GM21515 (cell line): ENCODE measurements around the gene NBAS.

Source experiments
- ATAC-seq: cut with Tn5 transposase; IDR thresholded peaks from one replicate; pipeline ENCODE4 v1.9.1; 2021; ENCODE audit not compliant: unreplicated experiment

The NBAS gene

DNA sequence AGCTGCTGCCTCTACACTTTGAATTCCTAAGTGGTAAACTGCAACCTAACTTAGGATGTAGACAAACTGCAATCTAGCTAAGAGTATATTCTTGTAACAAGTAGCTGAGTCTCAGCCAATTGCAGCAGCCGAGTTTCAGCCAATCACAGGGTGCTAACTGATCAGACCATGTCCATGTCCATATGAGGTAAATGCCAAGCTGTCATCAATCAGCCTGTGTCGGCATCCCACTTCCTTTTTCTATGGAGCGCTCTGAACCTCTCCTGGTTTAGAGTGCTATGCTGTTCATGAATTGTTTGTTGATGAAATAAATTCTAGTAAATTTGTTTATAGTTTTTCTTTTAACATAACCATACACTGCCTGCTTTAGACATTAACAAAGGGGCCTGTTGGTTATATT, 408.8 kb downstream of the NBAS start:
- ATAC-seq, result no peak

DNA sequence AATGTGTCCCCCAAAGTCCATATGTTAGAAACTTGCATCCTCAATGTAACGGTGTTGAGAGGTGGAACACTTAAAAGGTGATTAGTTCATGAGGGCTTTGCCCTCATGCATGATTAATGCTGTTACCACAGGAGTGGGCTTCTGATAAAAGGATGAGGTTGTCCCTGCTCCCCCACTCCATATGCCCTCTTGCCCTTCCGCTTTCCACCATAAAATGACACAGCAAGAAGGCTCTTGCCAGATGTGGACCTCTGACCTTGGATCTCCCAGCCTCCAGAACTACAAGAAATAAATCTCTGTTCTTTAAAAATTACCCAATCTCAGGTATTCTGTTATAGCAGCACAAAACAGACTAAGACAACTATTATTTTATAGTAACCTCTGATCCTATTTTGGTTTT, 412.1 kb downstream of the NBAS start:
- no peak for ATAC-seq

DNA sequence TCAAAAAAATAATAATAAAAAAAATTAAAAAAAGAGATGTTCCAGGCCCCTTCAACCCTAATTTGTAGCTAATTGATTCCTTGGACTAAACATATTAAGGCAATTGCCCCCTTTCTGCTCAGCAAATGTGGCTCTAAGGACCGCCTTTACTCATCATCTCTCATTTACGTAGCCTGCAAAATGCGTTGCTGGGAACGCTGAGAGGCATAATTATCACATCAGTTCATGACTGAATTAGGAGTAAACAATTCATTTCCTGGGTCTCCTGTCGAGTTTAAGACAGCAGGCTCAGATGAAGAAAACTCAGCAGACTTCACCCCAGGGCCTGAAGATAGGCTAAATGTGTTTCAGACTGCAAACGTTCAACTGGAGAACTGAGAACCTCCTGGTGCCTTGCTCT, 413.5 kb downstream of the NBAS start:
- ATAC-seq, result no peak

DNA sequence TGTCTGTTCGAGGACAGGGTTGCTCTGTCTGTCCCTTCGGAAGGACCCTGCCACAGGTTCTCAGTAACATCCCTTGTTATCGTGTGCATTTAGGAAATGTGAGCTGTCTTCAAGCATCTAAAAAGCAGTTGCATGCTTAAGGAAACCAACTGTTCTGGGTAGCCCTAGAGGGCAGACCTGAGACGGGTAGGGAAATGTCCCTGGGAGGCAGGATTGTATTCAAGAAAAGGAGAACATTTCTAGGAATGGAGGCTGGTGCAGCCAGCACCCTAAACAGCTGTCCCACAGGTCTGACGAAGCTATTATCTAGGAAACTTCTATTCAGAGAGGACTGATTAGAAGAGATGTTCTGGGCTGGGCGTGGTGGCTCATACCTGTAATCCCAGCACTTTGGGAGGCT, 414.2 kb downstream of the NBAS start:
- no peak for ATAC-seq

DNA sequence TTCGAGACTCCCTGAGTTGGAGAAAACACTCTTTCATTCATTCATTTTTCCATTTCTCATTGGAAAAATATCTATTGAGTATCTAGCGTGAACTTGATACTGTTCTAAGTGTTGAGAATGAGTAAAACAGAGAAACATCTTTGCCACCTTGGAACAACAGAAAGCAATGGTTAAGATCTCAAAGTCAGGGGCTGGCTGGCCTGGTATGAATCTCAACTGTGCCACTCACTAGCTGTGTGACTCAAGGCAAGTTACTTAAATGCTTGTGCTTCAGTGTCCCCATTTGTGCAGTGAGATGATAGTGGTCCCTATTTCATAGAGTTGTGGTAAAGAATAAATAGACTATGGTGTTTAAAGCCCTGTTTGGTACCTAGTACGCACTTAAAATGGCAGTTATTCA, 415.2 kb downstream of the NBAS start:
- ATAC-seq, result no peak

DNA sequence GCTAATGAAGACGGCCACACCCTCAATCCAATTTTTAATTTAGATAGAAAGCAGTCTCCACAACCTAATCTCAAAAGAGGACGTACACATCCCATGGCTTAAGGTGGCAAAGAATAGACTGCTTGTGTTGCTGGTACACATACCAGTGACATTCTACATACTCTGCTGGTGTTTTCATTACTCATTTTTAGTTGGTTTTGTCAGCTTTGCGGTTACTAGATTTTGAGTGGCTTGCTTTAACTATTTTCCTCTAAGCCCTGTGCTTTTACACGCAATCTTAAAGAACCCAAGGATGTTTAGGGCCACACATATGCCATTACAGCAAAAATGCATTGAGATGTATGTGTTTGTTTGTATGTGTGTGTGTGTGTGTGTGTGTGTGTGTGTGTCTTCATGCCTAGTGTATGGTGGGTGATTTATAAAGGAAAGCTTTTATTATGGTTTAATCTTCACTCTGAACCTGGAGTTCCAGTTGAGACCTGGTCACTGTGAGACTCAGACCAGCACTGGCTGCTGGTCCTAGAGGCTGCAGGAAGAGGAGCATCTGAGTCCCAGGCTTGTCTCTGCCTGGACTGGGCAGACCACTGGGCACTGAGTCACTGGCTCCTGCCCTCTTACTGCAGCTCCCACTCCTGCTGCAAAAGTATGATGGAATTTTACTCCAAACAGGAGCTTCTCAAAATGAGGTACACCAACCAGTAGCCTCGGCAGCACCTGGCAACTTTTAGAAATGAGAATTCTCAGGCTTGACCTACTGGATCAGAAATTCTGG, 415.9 kb downstream of the NBAS start:
- no peak for ATAC-seq

DNA sequence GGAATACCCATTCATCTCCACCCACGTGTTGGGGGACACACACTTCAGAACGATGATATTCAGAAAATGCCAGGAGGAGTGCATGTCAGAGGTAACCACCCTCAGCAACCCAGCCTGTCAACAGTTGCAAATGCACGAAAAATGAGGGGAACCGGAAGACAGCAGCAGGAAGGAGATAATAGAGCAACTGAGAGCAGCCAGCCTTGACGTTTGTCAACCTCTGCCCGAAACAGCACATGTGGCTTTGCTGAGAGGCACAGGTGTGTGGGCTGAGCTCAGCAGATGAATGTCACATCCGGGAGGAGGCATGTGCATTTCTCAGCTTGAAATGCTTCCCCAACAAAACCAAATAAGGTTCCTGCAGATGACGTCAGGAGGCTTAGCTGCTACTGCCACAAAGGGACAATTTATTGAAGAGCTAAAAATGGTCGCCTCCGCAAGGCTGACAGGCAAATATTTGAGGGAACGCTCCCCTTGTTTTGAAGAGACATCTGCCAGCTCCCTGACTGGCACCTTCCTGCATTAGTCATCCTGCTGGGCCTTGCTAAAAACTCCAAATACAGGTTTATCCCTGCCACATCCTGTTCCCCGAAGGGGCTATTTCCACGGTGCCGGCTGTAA, 419.0 kb downstream of the NBAS start:
- ATAC-seq, result peak; percentile 100

DNA sequence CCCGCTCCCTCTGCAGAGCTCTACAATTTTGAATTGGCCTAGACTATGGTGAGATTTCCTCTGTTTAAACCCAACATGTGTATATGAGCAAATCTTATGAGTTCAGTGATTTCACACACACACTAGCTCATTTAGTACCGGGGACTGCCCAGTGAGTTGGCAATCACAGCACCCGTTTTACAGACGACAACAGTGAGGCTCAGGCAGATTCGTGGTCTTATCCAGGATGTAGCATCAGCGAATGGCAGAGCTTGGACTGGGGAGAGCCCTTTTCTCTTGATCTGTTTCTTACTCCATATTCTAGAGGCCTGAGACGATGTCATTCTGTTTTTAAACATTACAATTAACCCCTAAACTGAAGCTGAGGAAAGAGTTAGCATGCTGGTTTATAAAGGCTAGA, 419.9 kb downstream of the NBAS start:
- ATAC-seq, result no peak

DNA sequence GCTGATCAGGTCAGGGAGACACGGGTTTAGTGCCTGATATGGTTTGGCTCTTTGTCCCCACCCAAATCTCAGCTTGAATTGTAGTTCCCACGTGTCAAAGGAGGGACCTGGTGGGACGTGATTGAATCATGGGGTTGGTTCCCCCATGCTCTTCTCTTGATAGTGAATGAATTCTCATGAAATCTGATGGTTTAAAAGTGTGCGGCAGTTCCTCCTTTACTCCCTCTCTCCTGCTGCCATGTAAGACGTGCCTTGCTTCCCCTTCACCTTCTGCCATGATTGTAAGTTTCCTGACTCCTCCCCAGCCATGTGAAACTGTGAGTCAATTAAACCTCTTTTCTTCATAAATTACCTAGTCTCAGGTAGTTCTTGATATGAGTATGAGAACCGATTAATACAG, 424.5 kb downstream of the NBAS start:
- no peak for ATAC-seq

DNA sequence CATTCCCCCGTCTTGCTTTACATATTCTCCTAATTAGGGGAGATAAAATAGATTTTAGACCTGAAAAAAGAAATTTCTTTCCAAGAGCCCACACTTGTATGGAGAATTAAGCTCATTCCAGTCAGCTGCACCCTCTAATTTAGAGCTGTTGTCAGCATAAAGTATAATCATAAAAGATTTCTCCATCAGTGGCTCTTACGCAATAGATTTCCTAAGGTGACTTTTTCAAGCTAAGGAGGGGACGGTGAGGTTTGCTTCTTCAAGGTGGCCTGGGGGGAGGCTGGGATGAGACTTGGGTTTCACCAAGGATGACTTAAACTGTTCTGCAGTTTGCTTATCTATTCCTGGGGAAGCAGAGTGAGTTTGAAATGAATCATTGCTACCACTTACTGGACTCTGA, 426.2 kb downstream of the NBAS start:
- no peak for ATAC-seq

DNA sequence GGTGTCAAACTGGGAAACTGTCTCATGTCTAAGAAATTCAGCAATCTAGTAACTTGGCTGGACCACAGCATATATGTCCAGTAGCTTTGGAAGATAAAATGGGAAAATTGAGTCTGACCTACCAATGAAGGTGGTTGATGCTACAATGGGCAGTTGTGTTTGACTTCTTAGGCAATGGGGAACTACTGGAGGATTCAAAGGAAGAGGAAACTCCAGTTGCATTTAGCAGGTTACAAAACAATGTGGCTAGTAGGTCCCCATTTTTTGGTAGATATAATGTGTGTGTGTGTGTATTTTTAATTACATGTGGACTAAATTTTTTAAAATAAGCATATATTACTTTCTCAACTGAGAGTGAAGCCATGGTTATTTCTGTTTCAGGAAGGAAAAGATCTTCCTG, 427.7 kb downstream of the NBAS start:
- no peak for ATAC-seq

DNA sequence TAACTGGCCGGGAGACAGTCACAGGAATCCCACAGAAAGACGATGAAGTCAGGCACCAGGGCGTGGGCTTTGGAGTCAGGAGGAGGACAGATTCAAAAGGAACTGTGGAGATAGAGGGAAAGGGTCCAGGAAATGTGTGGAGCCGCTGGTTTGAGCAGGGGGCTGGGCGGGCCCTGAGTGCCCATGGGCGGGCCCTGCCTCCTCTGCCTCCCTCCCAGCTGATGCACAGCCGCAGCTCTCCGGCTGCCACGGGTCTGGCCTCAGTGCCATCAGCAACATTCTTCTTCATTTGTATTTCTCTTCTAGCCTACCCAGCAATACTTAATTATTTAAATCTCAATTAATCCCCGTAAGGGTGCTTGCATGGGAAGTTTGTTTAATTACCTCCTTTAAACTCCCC, 432.3 kb downstream of the NBAS start:
- ATAC-seq, result no peak

DNA sequence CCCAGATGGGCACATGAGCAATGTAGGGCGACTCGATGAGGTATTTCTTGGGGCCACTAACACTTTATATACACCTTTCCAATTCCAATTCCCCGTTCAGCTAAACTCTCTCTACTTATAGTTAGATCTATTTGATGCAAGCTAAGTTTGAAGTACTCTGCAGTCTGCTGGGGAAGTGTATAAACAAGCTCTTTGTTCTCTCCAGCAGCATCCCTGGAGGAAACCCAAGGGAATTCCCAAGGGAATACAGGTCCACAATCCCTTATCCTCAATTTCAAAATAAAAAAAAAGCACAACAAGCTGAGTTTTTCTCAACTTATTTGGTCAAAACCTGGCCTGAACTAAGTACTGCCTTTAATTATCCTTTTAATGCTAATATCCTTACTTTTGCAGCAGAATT, 433.3 kb downstream of the NBAS start:
- no peak for ATAC-seq

DNA sequence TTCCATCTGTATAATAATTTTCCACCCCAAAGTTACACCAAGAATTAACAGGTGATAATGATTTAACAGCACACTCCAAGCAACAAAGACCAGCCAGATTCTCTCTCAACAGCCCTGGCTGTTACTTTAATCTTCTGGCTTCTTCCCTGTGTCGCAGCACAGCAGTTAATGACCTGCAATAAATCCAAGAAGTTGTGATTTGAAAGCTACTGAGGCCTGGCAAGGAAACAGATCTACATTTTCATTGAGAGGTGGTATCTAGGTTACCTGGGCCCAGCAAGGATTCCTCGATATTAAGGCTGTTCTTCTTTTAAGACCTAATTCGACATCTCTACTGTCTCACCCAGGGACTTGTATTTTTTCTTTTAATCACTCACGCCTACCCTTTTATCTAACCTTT, 433.8 kb downstream of the NBAS start:
- ATAC-seq, result no peak

DNA sequence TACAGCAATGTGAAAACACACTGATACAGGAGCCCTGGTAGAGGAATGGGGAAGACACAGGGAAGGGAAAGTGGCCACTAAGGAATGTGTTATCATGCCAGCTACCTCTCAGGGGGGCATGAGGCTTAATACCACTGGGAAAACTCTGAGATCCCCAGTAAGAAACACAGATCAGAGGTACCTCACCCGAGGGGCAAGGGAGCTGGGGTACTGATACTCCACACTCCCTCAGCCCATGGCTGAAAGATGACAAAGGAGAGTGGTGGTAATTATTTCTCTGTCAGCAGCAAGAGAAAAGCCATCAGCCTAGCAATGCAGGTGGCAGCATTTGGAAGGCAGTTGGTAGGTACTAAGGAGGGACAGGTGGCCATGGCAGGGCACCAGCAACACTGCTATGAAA, 434.8 kb downstream of the NBAS start:
- no peak for ATAC-seq

DNA sequence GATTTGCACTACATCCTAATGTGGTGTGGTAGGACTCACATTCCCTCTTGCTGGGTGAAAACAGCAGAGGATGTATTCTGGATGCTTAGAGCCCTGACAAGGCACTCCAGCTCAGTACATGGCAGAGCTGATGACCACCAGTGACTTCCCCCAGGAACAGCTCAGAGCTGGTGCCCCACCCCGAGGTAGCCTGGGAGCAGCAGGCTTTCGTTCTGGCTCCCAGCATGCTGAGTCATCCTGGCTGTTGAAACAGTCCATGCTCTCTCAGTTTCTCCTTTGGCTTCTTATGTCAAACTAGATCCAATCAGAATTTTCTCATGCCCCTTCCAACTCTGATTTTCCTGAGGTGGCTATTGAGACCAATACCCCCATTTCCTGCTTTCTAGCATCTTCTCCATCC, 438.2 kb downstream of the NBAS start:
- no peak for ATAC-seq

DNA sequence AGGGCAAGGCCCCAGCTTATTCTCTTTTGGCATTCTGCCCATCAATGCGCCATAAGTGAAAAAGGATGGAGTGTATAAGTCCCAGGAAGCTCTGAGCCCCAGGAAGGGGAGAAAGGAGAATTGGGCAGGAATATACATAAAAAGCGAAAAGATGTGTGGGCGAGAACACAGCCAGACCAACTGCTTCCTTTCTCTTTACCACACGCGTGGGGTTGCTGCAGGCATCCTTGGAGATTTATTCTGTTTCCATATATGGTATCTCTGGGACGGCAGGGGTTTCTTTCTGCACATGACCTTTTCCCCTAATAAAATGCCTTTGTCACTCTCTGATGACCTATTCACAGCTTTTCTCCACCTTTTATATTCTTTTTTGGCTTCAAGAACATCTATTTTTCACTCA, 440.5 kb downstream of the NBAS start:
- no peak for ATAC-seq

DNA sequence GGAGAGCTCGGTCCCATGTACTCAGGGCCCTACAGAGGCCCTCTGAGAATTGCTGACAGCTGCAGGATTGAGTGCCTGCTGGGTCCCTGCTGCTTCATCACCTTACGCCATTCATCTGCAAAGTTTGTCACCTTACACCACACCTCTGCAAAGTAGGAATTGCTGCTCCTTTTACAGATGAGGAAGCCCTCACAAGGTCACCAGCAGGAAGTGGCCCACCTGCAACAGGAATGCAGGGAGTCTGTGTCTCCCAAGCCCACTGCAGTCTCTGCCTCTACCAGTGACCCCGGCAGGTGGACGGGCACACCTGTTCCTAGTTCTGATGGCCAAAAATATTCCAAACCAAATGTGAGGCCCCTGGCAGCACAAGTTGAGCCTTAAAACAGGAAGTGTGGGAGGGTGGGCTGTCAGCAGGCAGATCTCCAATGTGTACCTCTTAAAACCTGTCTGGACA, 441.4 kb downstream of the NBAS start:
- no peak for ATAC-seq

DNA sequence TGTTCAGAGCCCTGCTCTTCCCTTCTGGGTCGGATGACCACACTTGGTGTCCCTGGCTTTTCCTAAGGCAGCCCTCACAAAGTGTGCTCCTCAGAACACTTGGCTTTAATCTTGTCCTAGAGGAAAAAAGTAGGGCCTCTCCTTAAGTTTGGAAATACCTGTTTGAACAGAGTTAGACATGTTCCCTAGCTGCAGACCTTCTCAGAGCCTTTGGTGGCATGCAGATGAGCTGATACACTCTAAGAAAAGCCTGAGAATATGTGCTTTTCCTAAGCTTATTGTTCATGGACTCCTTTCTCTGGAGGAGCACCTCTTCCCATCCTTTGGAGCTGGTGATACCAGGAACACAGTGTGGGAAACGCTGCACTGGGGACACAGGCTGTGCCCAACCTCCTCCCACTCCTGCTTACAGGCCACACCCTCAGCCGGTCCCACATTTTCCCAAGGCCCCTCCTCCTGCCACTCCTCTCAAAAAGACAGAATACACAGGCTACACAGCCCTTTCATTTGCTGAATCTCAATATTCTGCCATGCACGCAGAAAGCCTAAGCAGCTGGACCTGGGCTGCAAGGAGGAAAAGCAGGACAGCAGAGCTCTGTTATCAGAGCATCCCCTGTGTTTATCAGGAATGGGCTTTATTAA, 443.6 kb downstream of the NBAS start:
- ATAC-seq, result no peak
